ENCODE measurements around the gene CEP57. TPM values are rescaled to one million over a fixed set of nuclear protein-coding genes. Genes with fewer than 3 reads are reported as not detected.
"Not testable (repeated sequence)": the region's sequence is repeated elsewhere in the genome, so short reads cannot be mapped to it uniquely, and the experiment has no call there.

CEP57 gene
- polyA plus RNA-seq, 3 donors: 13.1 to 24.9 (median 14.9) TPM

GRCh38 chr11:95853138-95853537, 62.8 kb downstream of the CEP57 start:
- Histone ChIP-seq H3K27ac (ENCODE audit: low read depth in 1 of 2, low read length in 2 of 2) (no peak overlapping the region), H3K27me3 (ENCODE audit: control insufficient read depth in 2 of 2, insufficient read depth in 2 of 2, low read length in 2 of 2) (no peaks in the 10 kb centered on the region), H3K4me2 (replicated peaks; ENCODE audit: extremely low read depth, low read length, poor library complexity, severe bottlenecking) (no peak overlapping the region), H3K9ac (ENCODE audit: insufficient read depth, low read length, poor library complexity, severe bottlenecking) (no peak overlapping the region), H3K79me2 (ENCODE audit: insufficient read depth, low read length) (no peaks in the 10 kb centered on the region), H3K4me1 (ENCODE audit: control insufficient read depth in 1 of 2, insufficient read depth in 2 of 2, low read length in 2 of 2) (no peaks in the 10 kb centered on the region), H3K36me3 (replicated peaks in 1 of 2; ENCODE audit: control insufficient read depth in 1 of 2, insufficient read depth in 2 of 2, low read length in 2 of 2) (peaks cover 0 to 5% of the 10 kb centered on the region in 2 donors), H2AFZ (ENCODE audit: insufficient read depth, low read depth, low read length, poor library complexity, severe bottlenecking) (no peak overlapping the region), H3K4me3 (replicated peaks in 1 of 3; ENCODE audit: low read depth in 2 of 3, low read length in 3 of 3) (no peak overlapping the region), H3K9me3 (replicated peaks in 1 of 2; ENCODE audit: control insufficient read depth in 1 of 2, insufficient read depth in 1 of 2, low read length in 2 of 2) (no peaks in the 10 kb centered on the region), H4K20me1 (ENCODE audit: insufficient read depth, low read length) (no peaks in the 10 kb centered on the region)
- Mint-ChIP-seq H3K4me1 (no peaks in the 10 kb centered on the region), H3K36me3 (peaks cover 3 to 10% of the 10 kb centered on the region in 2 donors), H3K27me3 (ENCODE audit: low read depth in 3 of 3) (peaks cover 0 to 4% (median 0%) of the 10 kb centered on the region in 3 donors), H3K9me3 (no peaks in the 10 kb centered on the region), H3K4me3 (no peak overlapping the region), H3K27ac (peak overlapping the region in 1 of 7 donors; percentile 36)
- no peak for DNase-seq
- no peak for TF ChIP-seq CTCF (IDR thresholded peaks at IDR 0.05)
- intact Hi-C loops (cut with micrococcal nuclease): no loop called here

GRCh38 chr11:95853862-95854261, 63.6 kb downstream of the CEP57 start:
- Mint-ChIP-seq H3K27ac (no peak overlapping the region), H3K9me3 (no peaks in the 10 kb centered on the region)

GRCh38 chr11:95854362-95854761, 64.1 kb downstream of the CEP57 start:
- not testable (repeated sequence) for H3K9ac ChIP-seq (ENCODE audit: insufficient read depth, low read length, poor library complexity, severe bottlenecking); H3K27ac Mint-ChIP-seq; H3K36me3 Mint-ChIP-seq

More at GRCh38 chr11:95853862-95854261, 63.6 kb downstream of the CEP57 start:
- intact Hi-C loops (cut with micrococcal nuclease): no loop called here
- Histone ChIP-seq H3K4me3 (replicated peaks in 1 of 3; ENCODE audit: low read depth in 2 of 3, low read length in 3 of 3) (no peak overlapping the region), H3K36me3 (replicated peaks in 1 of 2; ENCODE audit: control insufficient read depth in 1 of 2, insufficient read depth in 2 of 2, low read length in 2 of 2) (peaks cover 0 to 5% of the 10 kb centered on the region in 2 donors), H3K9ac (ENCODE audit: insufficient read depth, low read length, poor library complexity, severe bottlenecking) (no peak overlapping the region), H3K27ac (ENCODE audit: low read depth in 1 of 2, low read length in 2 of 2) (no peak overlapping the region), H3K9me3 (replicated peaks in 1 of 2; ENCODE audit: control insufficient read depth in 1 of 2, insufficient read depth in 1 of 2, low read length in 2 of 2) (no peaks in the 10 kb centered on the region), H3K27me3 (ENCODE audit: control insufficient read depth in 2 of 2, insufficient read depth in 2 of 2, low read length in 2 of 2) (no peaks in the 10 kb centered on the region), H2AFZ (ENCODE audit: insufficient read depth, low read depth, low read length, poor library complexity, severe bottlenecking) (no peak overlapping the region), H3K4me1 (ENCODE audit: control insufficient read depth in 1 of 2, insufficient read depth in 2 of 2, low read length in 2 of 2) (no peaks in the 10 kb centered on the region), H4K20me1 (ENCODE audit: insufficient read depth, low read length) (no peaks in the 10 kb centered on the region), H3K4me2 (replicated peaks; ENCODE audit: extremely low read depth, low read length, poor library complexity, severe bottlenecking) (no peak overlapping the region), H3K79me2 (ENCODE audit: insufficient read depth, low read length) (no peaks in the 10 kb centered on the region)
- no peak for DNase-seq
- TF ChIP-seq CTCF (IDR thresholded peaks at IDR 0.05): no peak
- Mint-ChIP-seq H3K4me3 (no peak overlapping the region), H3K4me1 (no peaks in the 10 kb centered on the region), H3K27me3 (ENCODE audit: low read depth in 3 of 3) (peaks cover 0 to 4% (median 0%) of the 10 kb centered on the region in 3 donors), H3K36me3 (peaks cover 3 to 8% of the 10 kb centered on the region in 2 donors)
- no CpG with 5 or more reads among the region's 2 CpGs for WGBS (ENCODE audit: insufficient coverage)

More at GRCh38 chr11:95854362-95854761, 64.1 kb downstream of the CEP57 start:
- H3K9me3 ChIP-seq (replicated peaks in 1 of 2; ENCODE audit: control insufficient read depth in 1 of 2, insufficient read depth in 1 of 2, low read length in 2 of 2); H3K4me1 Mint-ChIP-seq; H2AFZ ChIP-seq (ENCODE audit: insufficient read depth, low read depth, low read length, poor library complexity, severe bottlenecking); H3K9me3 Mint-ChIP-seq; H3K4me3 ChIP-seq (replicated peaks in 1 of 3; ENCODE audit: low read depth in 2 of 3, low read length in 3 of 3); intact Hi-C loops (cut with micrococcal nuclease); H4K20me1 ChIP-seq (ENCODE audit: insufficient read depth, low read length); H3K27me3 ChIP-seq (ENCODE audit: control insufficient read depth in 2 of 2, insufficient read depth in 2 of 2, low read length in 2 of 2); H3K4me2 ChIP-seq (replicated peaks; ENCODE audit: extremely low read depth, low read length, poor library complexity, severe bottlenecking); H3K27me3 Mint-ChIP-seq (ENCODE audit: low read depth in 3 of 3); DNase-seq; H3K4me3 Mint-ChIP-seq; H3K4me1 ChIP-seq (ENCODE audit: control insufficient read depth in 1 of 2, insufficient read depth in 2 of 2, low read length in 2 of 2); H3K27ac ChIP-seq (ENCODE audit: low read depth in 1 of 2, low read length in 2 of 2); H3K36me3 ChIP-seq (replicated peaks in 1 of 2; ENCODE audit: control insufficient read depth in 1 of 2, insufficient read depth in 2 of 2, low read length in 2 of 2); H3K79me2 ChIP-seq (ENCODE audit: insufficient read depth, low read length): not testable (repeated sequence)
- WGBS (ENCODE audit: insufficient coverage): 96% methylated on average over 4 of the region's 5 CpGs

All from CD14-positive monocyte (primary cell).